Measurements from ENCODE around the gene CHRNB1. TPM values are rescaled to one million over a fixed set of nuclear protein-coding genes. Genes with fewer than 3 reads are reported as not detected.

The CHRNB1 gene
- total and polyA plus RNA-seq, 4 donors = 7.0 to 11.9 (median 10.6) TPM

DNA sequence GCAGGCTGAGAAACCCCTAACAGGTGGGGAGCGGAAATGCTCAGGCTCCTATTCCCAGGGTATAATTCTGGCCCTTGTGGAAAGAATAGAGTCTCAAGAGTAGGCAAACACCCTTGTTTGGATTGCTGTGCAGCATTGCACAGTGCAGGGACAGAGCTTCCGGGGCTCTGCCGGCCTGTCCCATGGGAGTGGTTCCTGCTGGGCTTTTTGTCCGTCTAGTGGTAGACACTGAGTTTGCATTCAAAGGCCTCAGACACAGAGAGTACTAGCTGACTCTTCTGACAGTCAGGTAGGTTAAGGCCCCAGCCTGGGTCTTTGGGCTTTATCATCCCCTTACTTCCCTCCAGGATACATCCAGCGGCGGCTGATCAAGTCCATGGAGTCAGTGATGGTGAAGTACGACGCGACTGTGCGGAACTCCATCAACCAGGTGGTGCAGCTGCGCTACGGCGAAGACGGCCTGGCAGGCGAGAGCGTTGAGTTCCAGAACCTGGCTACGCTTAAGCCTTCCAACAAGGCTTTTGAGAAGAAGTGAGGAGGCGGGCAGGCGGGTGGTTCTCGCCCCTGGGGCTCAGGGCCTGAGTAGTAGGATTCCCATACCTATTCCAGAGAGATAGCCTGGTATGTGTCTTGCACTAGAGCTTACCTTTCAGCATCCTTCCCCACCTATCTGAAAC, 57.4 kb downstream of the CHRNB1 start:
- Histone ChIP-seq H3K4me1 (ENCODE audit: control insufficient read depth in 5 of 5, insufficient read depth in 5 of 5, low read length in 5 of 5) (no peaks in the 10 kb centered on the region), H3K9me3 (ENCODE audit: control insufficient read depth in 4 of 4, insufficient read depth in 3 of 4, low read length in 3 of 4) (no peaks in the 10 kb centered on the region), H3K36me3 (ENCODE audit: control insufficient read depth in 4 of 4, insufficient read depth in 4 of 4, low read length in 4 of 4) (peaks cover 43 to 69% (median 66%) of the 10 kb centered on the region in 4 donors), H3K9ac (ENCODE audit: insufficient read depth in 1 of 2, low read length in 2 of 2) (no peak overlapping the region), H3K4me3 (no peak overlapping the region), H3K27ac (ENCODE audit: low read depth in 1 of 2, low read length in 1 of 2) (no peak overlapping the region), H3K27me3 (ENCODE audit: control insufficient read depth in 3 of 3, insufficient read depth in 3 of 3, low read length in 2 of 3) (no peaks in the 10 kb centered on the region)
- DNase-seq (no peak), ATAC-seq (ENCODE audit: insufficient read depth, low FRiP score) (no peak)
- TF ChIP-seq, protein P1, sequence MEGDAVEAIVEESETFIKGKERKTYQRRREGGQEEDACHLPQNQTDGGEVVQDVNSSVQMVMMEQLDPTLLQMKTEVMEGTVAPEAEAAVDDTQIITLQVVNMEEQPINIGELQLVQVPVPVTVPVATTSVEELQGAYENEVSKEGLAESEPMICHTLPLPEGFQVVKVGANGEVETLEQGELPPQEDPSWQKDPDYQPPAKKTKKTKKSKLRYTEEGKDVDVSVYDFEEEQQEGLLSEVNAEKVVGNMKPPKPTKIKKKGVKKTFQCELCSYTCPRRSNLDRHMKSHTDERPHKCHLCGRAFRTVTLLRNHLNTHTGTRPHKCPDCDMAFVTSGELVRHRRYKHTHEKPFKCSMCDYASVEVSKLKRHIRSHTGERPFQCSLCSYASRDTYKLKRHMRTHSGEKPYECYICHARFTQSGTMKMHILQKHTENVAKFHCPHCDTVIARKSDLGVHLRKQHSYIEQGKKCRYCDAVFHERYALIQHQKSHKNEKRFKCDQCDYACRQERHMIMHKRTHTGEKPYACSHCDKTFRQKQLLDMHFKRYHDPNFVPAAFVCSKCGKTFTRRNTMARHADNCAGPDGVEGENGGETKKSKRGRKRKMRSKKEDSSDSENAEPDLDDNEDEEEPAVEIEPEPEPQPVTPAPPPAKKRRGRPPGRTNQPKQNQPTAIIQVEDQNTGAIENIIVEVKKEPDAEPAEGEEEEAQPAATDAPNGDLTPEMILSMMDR (IDR thresholded peaks at IDR 0.05; ENCODE audit: control extremely low read depth, extremely low read depth) = no peak
- WGBS, 2 donors = 95 to 96% methylated on average over 20 of the region's 20 CpGs

DNA sequence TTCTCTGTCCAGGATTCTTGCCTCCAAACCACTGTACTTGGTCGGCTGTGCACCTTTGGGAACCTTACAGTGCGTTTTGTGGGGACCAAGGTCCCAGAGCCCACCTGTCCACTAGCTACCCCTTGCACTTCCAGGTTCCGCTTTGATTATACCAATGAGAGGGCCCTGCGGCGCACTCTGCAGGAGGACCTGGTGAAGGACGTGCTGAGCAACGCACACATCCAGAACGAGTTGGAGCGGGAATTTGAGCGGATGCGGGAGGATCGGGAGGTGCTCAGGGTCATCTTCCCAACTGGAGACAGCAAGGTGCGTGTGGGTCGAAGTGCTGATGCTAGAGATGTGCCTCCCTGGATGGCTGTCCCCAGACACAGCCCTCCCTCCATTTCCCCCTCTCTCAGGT, 58.1 kb downstream of the CHRNB1 start:
- no peaks in the 10 kb centered on the region for H3K4me1 ChIP-seq (ENCODE audit: control insufficient read depth in 5 of 5, insufficient read depth in 5 of 5, low read length in 5 of 5)
- no peaks in the 10 kb centered on the region for H3K27me3 ChIP-seq (ENCODE audit: control insufficient read depth in 3 of 3, insufficient read depth in 3 of 3, low read length in 2 of 3)
- peaks cover 44 to 68% (median 62%) of the 10 kb centered on the region in 4 donors for H3K36me3 ChIP-seq (ENCODE audit: control insufficient read depth in 4 of 4, insufficient read depth in 4 of 4, low read length in 4 of 4)
- 91% methylated on average over 14 of the region's 14 CpGs for whole genome bisulfite sequencing, 2 donors
- no peak for DNase-seq
- ATAC-seq (ENCODE audit: insufficient read depth, low FRiP score) = no peak
- no peak overlapping the region for H3K27ac ChIP-seq (ENCODE audit: low read depth in 1 of 2, low read length in 1 of 2)
- no peak overlapping the region for H3K4me3 ChIP-seq
- no peaks in the 10 kb centered on the region for H3K9me3 ChIP-seq (ENCODE audit: control insufficient read depth in 4 of 4, insufficient read depth in 3 of 4, low read length in 3 of 4)
- no peak overlapping the region for H3K9ac ChIP-seq (ENCODE audit: insufficient read depth in 1 of 2, low read length in 2 of 2)
- TF ChIP-seq, protein P1 (IDR thresholded peaks at IDR 0.05; ENCODE audit: control extremely low read depth, extremely low read depth) = no peak

DNA sequence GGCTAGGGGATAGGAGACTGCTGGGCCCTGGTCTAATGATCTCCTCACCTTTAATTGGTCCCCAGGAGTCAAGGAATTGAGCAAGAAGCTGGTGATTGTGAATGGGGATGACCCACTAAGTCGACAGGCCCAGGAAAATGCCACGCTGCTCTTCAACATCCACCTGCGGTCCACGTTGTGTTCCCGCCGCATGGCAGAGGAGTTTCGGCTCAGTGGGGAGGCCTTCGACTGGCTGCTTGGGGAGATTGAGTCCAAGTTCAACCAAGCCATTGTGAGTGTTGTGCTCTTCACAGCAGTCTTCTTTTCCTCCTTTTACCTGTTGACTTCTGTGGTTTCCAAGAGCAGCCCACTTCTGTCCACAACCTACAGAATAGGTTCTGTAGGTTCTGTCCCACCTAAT, 58.7 kb downstream of the CHRNB1 start:
- Histone ChIP-seq H3K36me3 (ENCODE audit: control insufficient read depth in 4 of 4, insufficient read depth in 4 of 4, low read length in 4 of 4) (peaks cover 45 to 68% (median 63%) of the 10 kb centered on the region in 4 donors), H3K27ac (ENCODE audit: low read depth in 1 of 2, low read length in 1 of 2) (no peak overlapping the region), H3K4me1 (ENCODE audit: control insufficient read depth in 5 of 5, insufficient read depth in 5 of 5, low read length in 5 of 5) (no peaks in the 10 kb centered on the region), H3K9me3 (ENCODE audit: control insufficient read depth in 4 of 4, insufficient read depth in 3 of 4, low read length in 3 of 4) (no peaks in the 10 kb centered on the region), H3K27me3 (ENCODE audit: control insufficient read depth in 3 of 3, insufficient read depth in 3 of 3, low read length in 2 of 3) (no peaks in the 10 kb centered on the region), H3K4me3 (no peak overlapping the region), H3K9ac (ENCODE audit: insufficient read depth in 1 of 2, low read length in 2 of 2) (no peak overlapping the region)
- TF ChIP-seq, protein P1 (IDR thresholded peaks at IDR 0.05; ENCODE audit: control extremely low read depth, extremely low read depth) = no peak
- no peak for ATAC-seq (ENCODE audit: insufficient read depth, low FRiP score)
- no peak for DNase-seq
- 93 to 94% methylated on average over 8 of the region's 8 CpGs for WGBS, 2 donors

Other genes starting within 250 kb of the CHRNB1 start
Only the 30 nearest of the 40 such genes appear.
- 100 to 1,000 TPM; 117 to 171 TPM for gene CLDN7, start 182.6 kb upstream of the CHRNB1 start, total RNA-seq
- 100 to 1,000 TPM; 119 to 199 TPM for gene CLDN7, start 182.6 kb upstream of the CHRNB1 start, polyA plus RNA-seq
- gene SLC2A4, start 163.3 kb upstream of the CHRNB1 start, total RNA-seq = 1 to 10 TPM; 1.2 to 2.0 TPM
- gene SLC2A4, start 163.3 kb upstream of the CHRNB1 start, polyA plus RNA-seq = 1 to 10 TPM; 1.1 to 1.3 TPM
- gene YBX2, start 150.4 kb upstream of the CHRNB1 start, total RNA-seq = under 1 TPM; 0.28 to 0.57 TPM
- under 1 TPM; 0.03 to 0.53 TPM for gene YBX2, start 150.4 kb upstream of the CHRNB1 start, polyA plus RNA-seq
- 100 to 1,000 TPM; 104 to 516 TPM for gene EIF5A, start 137.4 kb upstream of the CHRNB1 start, total RNA-seq
- 100 to 1,000 TPM; 596 to 607 TPM for gene EIF5A, start 137.4 kb upstream of the CHRNB1 start, polyA plus RNA-seq
- gene GPS2, start 129.7 kb upstream of the CHRNB1 start, total RNA-seq = 10 to 100 TPM; 23.8 to 57.0 TPM
- 10 to 100 TPM; 68.6 to 71.6 TPM for gene GPS2, start 129.7 kb upstream of the CHRNB1 start, polyA plus RNA-seq
- 10 to 100 TPM; 21.7 to 33.9 TPM for gene NEURL4, start 115.7 kb upstream of the CHRNB1 start, total RNA-seq
- gene NEURL4, start 115.7 kb upstream of the CHRNB1 start, polyA plus RNA-seq = 10 to 100 TPM; 17.3 to 27.0 TPM
- 10 to 100 TPM in 1 of 2 donors, 1 to 10 TPM in 1; 9.2 to 27.0 TPM for gene ACAP1, start 108.5 kb upstream of the CHRNB1 start, total RNA-seq
- 10 to 100 TPM; 17.2 to 39.4 TPM for gene ACAP1, start 108.5 kb upstream of the CHRNB1 start, polyA plus RNA-seq
- 10 to 100 TPM in 1 of 2 donors, 1 to 10 TPM in 1; 5.9 to 14.9 TPM for gene KCTD11, start 92.9 kb upstream of the CHRNB1 start, total RNA-seq
- 10 to 100 TPM; 11.1 to 14.1 TPM for gene KCTD11, start 92.9 kb upstream of the CHRNB1 start, polyA plus RNA-seq
- gene TMEM95, start 89.9 kb upstream of the CHRNB1 start, total RNA-seq = not detected
- gene TMEM95, start 89.9 kb upstream of the CHRNB1 start, polyA plus RNA-seq = not detected
- 1 to 10 TPM; 5.4 to 8.2 TPM for gene TNK1, start 64.0 kb upstream of the CHRNB1 start, total RNA-seq
- 1 to 10 TPM; 3.7 to 6.0 TPM for gene TNK1, start 64.0 kb upstream of the CHRNB1 start, polyA plus RNA-seq
- gene PLSCR3, start 50.5 kb upstream of the CHRNB1 start, total RNA-seq = 10 to 100 TPM; 32.4 to 43.0 TPM
- gene PLSCR3, start 50.5 kb upstream of the CHRNB1 start, polyA plus RNA-seq = 10 to 100 TPM; 19.2 to 36.0 TPM
- gene TMEM256, start 41.0 kb upstream of the CHRNB1 start, total RNA-seq = 10 to 100 TPM; 70.2 to 78.7 TPM
- 100 to 1,000 TPM in 1 of 2 donors, 10 to 100 TPM in 1; 71.6 to 247 TPM for gene TMEM256, start 41.0 kb upstream of the CHRNB1 start, polyA plus RNA-seq
- gene NLGN2, start 37.2 kb upstream of the CHRNB1 start, total RNA-seq = 10 to 100 TPM; 11.2 to 15.2 TPM
- 1 to 10 TPM; 5.0 to 5.1 TPM for gene NLGN2, start 37.2 kb upstream of the CHRNB1 start, polyA plus RNA-seq
- gene SPEM1, start 24.7 kb upstream of the CHRNB1 start, total RNA-seq = not detected
- not detected for gene SPEM1, start 24.7 kb upstream of the CHRNB1 start, polyA plus RNA-seq
- gene SPEM2, start 19.4 kb upstream of the CHRNB1 start, total RNA-seq = not detected
- not detected for gene SPEM2, start 19.4 kb upstream of the CHRNB1 start, polyA plus RNA-seq
- gene SPEM3, start 16.2 kb upstream of the CHRNB1 start, total RNA-seq = not detected
- not detected for gene SPEM3, start 16.2 kb upstream of the CHRNB1 start, polyA plus RNA-seq
- gene TMEM102, start 9.6 kb upstream of the CHRNB1 start, total RNA-seq = 1 to 10 TPM; 4.8 to 9.0 TPM
- 1 to 10 TPM; 5.5 to 8.4 TPM for gene TMEM102, start 9.6 kb upstream of the CHRNB1 start, polyA plus RNA-seq
- 1 to 10 TPM in 1 of 2 donors, under 1 TPM in 1; 0.52 to 3.5 TPM for gene FGF11, start 5.5 kb upstream of the CHRNB1 start, total RNA-seq
- under 1 TPM; 0.47 to 0.79 TPM for gene FGF11, start 5.5 kb upstream of the CHRNB1 start, polyA plus RNA-seq
- 10 to 100 TPM; 40.4 to 56.4 TPM for gene ZBTB4, start 34.6 kb downstream of the CHRNB1 start, total RNA-seq
- 10 to 100 TPM; 20.1 to 26.5 TPM for gene ZBTB4, start 34.6 kb downstream of the CHRNB1 start, polyA plus RNA-seq
- not detected for gene SLC35G6, start 36.4 kb downstream of the CHRNB1 start, total RNA-seq
- not detected for gene SLC35G6, start 36.4 kb downstream of the CHRNB1 start, polyA plus RNA-seq
- 100 to 1,000 TPM; 113 to 129 TPM for gene POLR2A, start 39.3 kb downstream of the CHRNB1 start, total RNA-seq
- 10 to 100 TPM; 37.8 to 40.9 TPM for gene POLR2A, start 39.3 kb downstream of the CHRNB1 start, polyA plus RNA-seq
- gene TNFSF12, start 104.0 kb downstream of the CHRNB1 start, total RNA-seq = 10 to 100 TPM; 15.1 to 46.5 TPM
- gene TNFSF12, start 104.0 kb downstream of the CHRNB1 start, polyA plus RNA-seq = 10 to 100 TPM; 35.4 to 72.2 TPM
- gene TNFSF13, start 113.7 kb downstream of the CHRNB1 start, total RNA-seq = 100 to 1,000 TPM in 1 of 2 donors, 10 to 100 TPM in 1; 48.7 to 140 TPM
- 100 to 1,000 TPM in 1 of 2 donors, 10 to 100 TPM in 1; 86.0 to 101 TPM for gene TNFSF13, start 113.7 kb downstream of the CHRNB1 start, polyA plus RNA-seq
- gene SENP3, start 116.9 kb downstream of the CHRNB1 start, total RNA-seq = 10 to 100 TPM; 34.0 to 48.3 TPM
- gene SENP3, start 116.9 kb downstream of the CHRNB1 start, polyA plus RNA-seq = 10 to 100 TPM; 48.9 to 54.4 TPM
- gene CD68, start 134.6 kb downstream of the CHRNB1 start, total RNA-seq = 100 to 1,000 TPM in 1 of 2 donors, 10 to 100 TPM in 1; 33.3 to 358 TPM
- 100 to 1,000 TPM; 431 to 595 TPM for gene CD68, start 134.6 kb downstream of the CHRNB1 start, polyA plus RNA-seq
- gene MPDU1, start 138.8 kb downstream of the CHRNB1 start, total RNA-seq = 10 to 100 TPM; 42.3 to 71.5 TPM
- gene MPDU1, start 138.8 kb downstream of the CHRNB1 start, polyA plus RNA-seq = 10 to 100 TPM; 98.1 to 99.5 TPM
- under 1 TPM in 1 of 2 donors, not detected in 1; 0.86 TPM for gene SOX15, start 145.0 kb downstream of the CHRNB1 start, total RNA-seq
- gene SOX15, start 145.0 kb downstream of the CHRNB1 start, polyA plus RNA-seq = 1 to 10 TPM in 1 of 2 donors, under 1 TPM in 1; 0.68 to 1.1 TPM
- 10 to 100 TPM; 29.0 to 29.5 TPM for gene FXR2, start 169.8 kb downstream of the CHRNB1 start, total RNA-seq
- gene FXR2, start 169.8 kb downstream of the CHRNB1 start, polyA plus RNA-seq = 10 to 100 TPM; 30.6 to 31.1 TPM
- gene SAT2, start 182.8 kb downstream of the CHRNB1 start, total RNA-seq = 10 to 100 TPM; 50.7 to 86.4 TPM
- gene SAT2, start 182.8 kb downstream of the CHRNB1 start, polyA plus RNA-seq = 100 to 1,000 TPM in 1 of 2 donors, 10 to 100 TPM in 1; 92.7 to 168 TPM
- under 1 TPM; 0.28 to 0.63 TPM for gene SHBG, start 185.1 kb downstream of the CHRNB1 start, total RNA-seq
- gene SHBG, start 185.1 kb downstream of the CHRNB1 start, polyA plus RNA-seq = under 1 TPM; 0.16 to 0.57 TPM